OCI-LY7 (cell line): ENCODE measurements around the gene SLC26A11. TPM values are rescaled to one million over a fixed set of nuclear protein-coding genes. Genes with fewer than 3 reads are reported as not detected.
"Not testable (repeated sequence)": the region's sequence is repeated elsewhere in the genome, so short reads cannot be mapped to it uniquely, and the experiment has no call there.

ENCODE experiments used
- BruUV-seq: library from RNA; stranded (reverse); fragments of 400-500 nt; replicated peaks from 2 replicates; lab custom pipeline; 2021; lab: Mats Ljungman, UMichigan
- CTCF ChIA-PET: fragments of 300-600 bp; sonication (Branson Sonifier 250); formaldehyde crosslinking; loops from one replicate; lab custom pipeline; 2022; ENCODE audit warnings: antibody characterized with exemption; ENCODE audit not compliant: unreplicated experiment; lab: Charles Lee
- POLR2A ChIA-PET: fragments of 300-600 bp; sonication (Branson Sonifier 250); formaldehyde crosslinking; loops from one replicate; lab custom pipeline; 2022; ENCODE audit warnings: antibody characterized with exemption; lab: Charles Lee
- DNase-seq: peaks from one replicate; pipeline ENCODE4 v3.0.0-alpha.2; 2015; ENCODE audit warnings: low spot score
- H2AFZ ChIP-seq: fragments of 200-600 bp; sonication (generic), shearing (Covaris generic); 2 replicates; pipeline ENCODE4 v1.6.1; 2014; ENCODE audit warnings: mild to moderate bottlenecking, antibody characterized with exemption, low read length, moderate library complexity
- H3K27ac ChIP-seq: fragments of 200-600 bp; sonication (generic); 2 replicates; pipeline ENCODE4 v1.5.1; 2014; ENCODE audit warnings: mixed run types, low read depth, mild to moderate bottlenecking, moderate library complexity, low read length, inconsistent platforms; ENCODE audit not compliant: poor library complexity, severe bottlenecking
- H3K36me3 ChIP-seq: fragments of 200-600 bp; sonication (generic); 2 replicates; pipeline ENCODE4 v1.6.1; 2014; ENCODE audit warnings: mild to moderate bottlenecking, antibody characterized with exemption, low read length, moderate library complexity, mixed read lengths; ENCODE audit not compliant: insufficient read depth
- H3K4me1 ChIP-seq: fragments of 200-600 bp; sonication (generic); 2 replicates; pipeline ENCODE4 v1.5.1; 2014; ENCODE audit warnings: mild to moderate bottlenecking, low read length; ENCODE audit not compliant: insufficient read depth, poor library complexity, severe bottlenecking
- H3K4me2 ChIP-seq: fragments of 200-600 bp; sonication (generic); 2 replicates; pipeline ENCODE4 v1.6.1; 2014; ENCODE audit warnings: mild to moderate bottlenecking, low read length
- H3K4me3 ChIP-seq: fragments of 200-600 bp; sonication (generic); 2 replicates; pipeline ENCODE4 v1.5.1; 2014; ENCODE audit warnings: mild to moderate bottlenecking, low read depth, low read length; ENCODE audit not compliant: poor library complexity, severe bottlenecking
- H3K79me2 ChIP-seq: fragments of 200-600 bp; sonication (generic); 2 replicates; pipeline ENCODE4 v1.6.1; 2016; ENCODE audit warnings: low read depth, mild to moderate bottlenecking, low read length, moderate library complexity, mixed read lengths; ENCODE audit not compliant: insufficient read depth
- H3K9me2 ChIP-seq: fragments of 200-600 bp; sonication (generic); 2 replicates; pipeline ENCODE4 v1.6.1; 2016; ENCODE audit warnings: mild to moderate bottlenecking, low read length, mixed read lengths; ENCODE audit not compliant: insufficient read depth
- H3K9me3 ChIP-seq: fragments of 200-600 bp; sonication (generic); 2 replicates; pipeline ENCODE4 v1.6.1; 2014; ENCODE audit warnings: mild to moderate bottlenecking, mixed run types, low read length, mixed read lengths
- H4K20me1 ChIP-seq: fragments of 200-600 bp; sonication (generic); 2 replicates; pipeline ENCODE4 v1.6.1; 2014; ENCODE audit warnings: mild to moderate bottlenecking, antibody characterized with exemption, low read length, moderate library complexity, mixed read lengths; ENCODE audit not compliant: insufficient read depth
- CTCF ChIP-seq: fragments of 200-600 bp; sonication (generic); conservative IDR thresholded peaks from 2 replicates; pipeline ENCODE4 v1.5.1; 2014; ENCODE audit warnings: mild to moderate bottlenecking, antibody characterized with exemption, low read length, moderate library complexity, mixed read lengths
- EZH2phosphoT487 ChIP-seq: fragments of 200-600 bp; sonication (generic); IDR thresholded peaks from 2 replicates; pipeline ENCODE4 v1.6.1; 2018; ENCODE audit warnings: low read depth, borderline replicate concordance, mild to moderate bottlenecking, mixed run types, antibody characterized with exemption, low read length, moderate library complexity, mixed read lengths
- intact Hi-C: fragments of 100-400 bp; cut with micrococcal nuclease; formaldehyde crosslinking; loops from one replicate; pipeline ENCODE4 v1.10.0; 2022; ENCODE audit not compliant: unreplicated experiment
- total RNA-seq, 2 experiments: library from RNA; depleted of rRNA in 1 of 2; stranded (reverse); fragments of >200 nt in 1 of 2; shearing (Covaris generic) in 1 of 2; gene quantifications; 2 replicates each; pipeline ENCODE4 v1.2.3, GENCODE V29; 2014 to 2022

SLC26A11 gene
- total RNA-seq, 2 experiments from 2014 or later, result 3.5 to 4.1 TPM

GRCh38 chr17:80198144-80198661 lies 22.0 kb upstream of the SLC26A11 start:
- Histone ChIP-seq H3K4me2 (no peak overlapping the region), H3K9me3 (no peaks in the 10 kb centered on the region), H3K4me1 (no peaks in the 10 kb centered on the region), H4K20me1 (no peaks in the 10 kb centered on the region), H3K4me3 (no peak overlapping the region), H3K79me2 (no peaks in the 10 kb centered on the region), H3K36me3 (no peaks in the 10 kb centered on the region), H3K9me2 (no peaks in the 10 kb centered on the region), H2AFZ (no peak overlapping the region), H3K27ac (no peak overlapping the region)
- TF ChIP-seq CTCF, result no peak
- TF ChIP-seq EZH2phosphoT487, result no peak
- POLR2A ChIA-PET, result no interaction called here
- CTCF ChIA-PET, result no interaction called here
- no peak for DNase-seq
- no TSS peak for BruUV-seq
- intact Hi-C loops, result no loop called here

- H3K9me3 ChIP-seq, H3K79me2 ChIP-seq, H3K27ac ChIP-seq, H4K20me1 ChIP-seq, BruUV-seq, CTCF ChIA-PET, H2AFZ ChIP-seq, H3K4me3 ChIP-seq, H3K4me1 ChIP-seq, intact Hi-C loops, DNase-seq, H3K4me2 ChIP-seq, H3K9me2 ChIP-seq, H3K36me3 ChIP-seq: not testable (repeated sequence)
- POLR2A ChIA-PET, result interaction anchor here (0.6 kb wide), 1 partner anchor 53 kb away, joined by 5 read pairs; no protein-coding TSS in a partner anchor
Observed at GRCh38 chr17:80199295-80199694, 20.9 kb upstream of the SLC26A11 start.

GRCh38 chr17:80201446-80201845 lies 18.8 kb upstream of the SLC26A11 start:
- CTCF ChIA-PET, result no interaction called here

More at GRCh38 chr17:80201446-80201845, 18.8 kb upstream of the SLC26A11 start:
- Histone ChIP-seq H3K27ac (no peak overlapping the region), H3K4me2 (no peak overlapping the region), H3K36me3 (no peaks in the 10 kb centered on the region), H3K9me3 (no peaks in the 10 kb centered on the region), H2AFZ (no peak overlapping the region), H3K9me2 (no peaks in the 10 kb centered on the region), H3K4me3 (no peak overlapping the region), H3K79me2 (no peaks in the 10 kb centered on the region), H3K4me1 (no peaks in the 10 kb centered on the region), H4K20me1 (no peaks in the 10 kb centered on the region)
- no TSS peak for BruUV-seq
- TF ChIP-seq EZH2phosphoT487, result no peak
- TF ChIP-seq CTCF, result no peak
- intact Hi-C loops, result no loop called here
- POLR2A ChIA-PET, result no interaction called here
- DNase-seq, result no peak
